Measurements from ENCODE around the gene HOXD10. TPM values are rescaled to one million over a fixed set of nuclear protein-coding genes. Genes with fewer than 3 reads are reported as not detected.

The HOXD10 gene
- total RNA-seq, 1 experiment from 2014 or later, result not detected

DNA sequence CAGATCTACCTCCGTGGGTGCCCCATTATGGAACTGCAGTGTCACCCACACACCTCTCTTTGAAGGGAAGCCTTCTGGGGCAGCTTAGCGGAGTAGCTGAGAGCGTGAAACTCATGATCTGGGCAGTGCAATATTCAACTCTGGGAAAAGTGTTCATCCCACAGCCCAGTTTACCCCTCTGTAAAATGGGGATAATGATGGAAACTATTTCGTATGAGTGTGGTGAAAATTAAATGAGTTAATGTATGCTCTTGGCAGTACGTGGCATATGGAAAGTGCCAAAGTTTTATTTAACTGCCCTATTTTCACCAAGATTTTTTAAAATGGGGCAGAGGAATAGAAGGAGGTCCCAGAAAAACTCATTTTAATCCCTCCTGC, 44.3 kb upstream of the HOXD10 start:
- intact Hi-C loops (cut with micrococcal nuclease; ENCODE audit: unreplicated experiment), result no loop called here
- BruUV-seq (replicated peaks), result no TSS peak

DNA sequence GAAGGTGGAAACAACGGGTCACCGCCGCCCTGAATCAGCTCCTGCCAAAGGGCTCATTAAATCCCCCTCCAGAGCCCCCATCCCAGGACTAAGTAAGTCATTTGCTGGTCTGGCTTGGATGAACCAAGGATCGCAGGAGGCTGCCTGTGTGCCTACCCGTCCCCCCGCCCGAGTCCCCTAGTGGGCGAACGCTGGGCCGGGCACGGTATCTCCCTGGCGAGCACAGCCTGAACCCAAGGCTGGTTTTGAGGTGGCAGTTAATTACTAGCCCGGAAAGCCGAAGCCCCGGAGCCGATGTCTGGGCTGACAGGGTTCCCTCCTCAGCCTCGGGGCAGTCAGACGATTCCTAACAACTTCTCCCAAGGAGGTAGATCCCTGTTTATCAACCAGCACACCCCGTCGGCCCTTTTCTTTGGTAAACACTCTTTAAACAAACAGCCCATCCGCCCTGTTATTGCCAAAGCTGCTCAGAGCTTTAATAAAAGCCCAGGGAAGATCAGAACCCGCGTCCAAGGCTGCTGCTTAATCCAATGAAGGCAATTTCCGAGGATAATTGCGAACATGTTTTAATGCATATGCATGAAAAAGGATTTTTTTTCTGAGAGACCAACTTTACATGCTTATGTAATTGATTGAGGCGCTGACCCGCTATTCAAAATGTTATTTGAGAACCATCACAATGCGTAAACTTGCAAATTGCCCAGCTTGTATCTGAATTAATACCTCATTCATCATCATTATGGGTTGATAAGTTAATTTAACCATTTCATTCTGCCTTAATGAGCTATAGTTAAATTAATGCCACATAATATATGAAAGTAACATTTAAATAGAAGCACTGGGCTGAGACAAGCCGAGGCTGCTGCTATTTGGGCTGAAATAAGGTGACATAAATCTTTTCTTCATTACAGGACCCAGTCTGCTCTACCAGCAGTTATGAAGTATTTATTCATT, 43.4 kb upstream of the HOXD10 start:
- CTCF ChIA-PET, result no interaction called here
- no TSS peak for BruUV-seq (replicated peaks)
- no peak overlapping the region for H3K27ac ChIP-seq (ENCODE audit: low read length)
- in situ Hi-C loops (cut with HindIII; ENCODE audit: low pct_unique_long_range_greater_than_20kb, low sequenced_read_pairs), result no loop called here
- ATAC-seq (no peak), DNase-seq (ENCODE audit: low read depth, low spot score) (no peak)
- TF ChIP-seq SIN3A (IDR thresholded peaks at IDR 0.05; ENCODE audit: borderline replicate concordance, insufficient read depth, low read depth, low read length) (no peak), TCF7L2 (IDR thresholded peaks at IDR 0.05; ENCODE audit: low read depth, low read length) (no peak), REST (IDR thresholded peaks at IDR 0.05; ENCODE audit: insufficient read depth in 1 of 2, low read depth in 2 of 2, low read length in 1 of 2) (no peak), POLR2AphosphoS5 (IDR thresholded peaks at IDR 0.05; ENCODE audit: low read depth, low read length) (no peak)
- TF ChIP-seq, protein P1, sequence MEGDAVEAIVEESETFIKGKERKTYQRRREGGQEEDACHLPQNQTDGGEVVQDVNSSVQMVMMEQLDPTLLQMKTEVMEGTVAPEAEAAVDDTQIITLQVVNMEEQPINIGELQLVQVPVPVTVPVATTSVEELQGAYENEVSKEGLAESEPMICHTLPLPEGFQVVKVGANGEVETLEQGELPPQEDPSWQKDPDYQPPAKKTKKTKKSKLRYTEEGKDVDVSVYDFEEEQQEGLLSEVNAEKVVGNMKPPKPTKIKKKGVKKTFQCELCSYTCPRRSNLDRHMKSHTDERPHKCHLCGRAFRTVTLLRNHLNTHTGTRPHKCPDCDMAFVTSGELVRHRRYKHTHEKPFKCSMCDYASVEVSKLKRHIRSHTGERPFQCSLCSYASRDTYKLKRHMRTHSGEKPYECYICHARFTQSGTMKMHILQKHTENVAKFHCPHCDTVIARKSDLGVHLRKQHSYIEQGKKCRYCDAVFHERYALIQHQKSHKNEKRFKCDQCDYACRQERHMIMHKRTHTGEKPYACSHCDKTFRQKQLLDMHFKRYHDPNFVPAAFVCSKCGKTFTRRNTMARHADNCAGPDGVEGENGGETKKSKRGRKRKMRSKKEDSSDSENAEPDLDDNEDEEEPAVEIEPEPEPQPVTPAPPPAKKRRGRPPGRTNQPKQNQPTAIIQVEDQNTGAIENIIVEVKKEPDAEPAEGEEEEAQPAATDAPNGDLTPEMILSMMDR (IDR thresholded peaks at IDR 0.05), result no peak
- H3K36me3 ChIP-seq (ENCODE audit: control insufficient read depth, insufficient read depth, low read length), result no peaks in the 10 kb centered on the region
- no peaks in the 10 kb centered on the region for H3K9me3 ChIP-seq (ENCODE audit: control insufficient read depth, insufficient read depth, low read depth, low read length)
- no peaks in the 10 kb centered on the region for H3K4me1 ChIP-seq (ENCODE audit: control insufficient read depth, insufficient read depth, low read length)
- H3K27me3 ChIP-seq (ENCODE audit: control insufficient read depth, insufficient read depth, low read length), result peaks cover 15% of the 10 kb centered on the region
- POLR2A ChIA-PET, result no interaction called here
- intact Hi-C loops (cut with micrococcal nuclease; ENCODE audit: unreplicated experiment), result no loop called here
- H3K4me3 ChIP-seq (ENCODE audit: low read depth in 2 of 2, low read length in 2 of 2), result no peak overlapping the region

More for the DNA sequence above, 44.3 kb upstream of the HOXD10 start:
- POLR2A ChIA-PET, result no interaction called here
- Histone ChIP-seq H3K4me3 (ENCODE audit: low read depth in 2 of 2, low read length in 2 of 2) (no peak overlapping the region), H3K36me3 (ENCODE audit: control insufficient read depth, insufficient read depth, low read length) (no peaks in the 10 kb centered on the region), H3K27ac (ENCODE audit: low read length) (no peak overlapping the region), H3K9me3 (ENCODE audit: control insufficient read depth, insufficient read depth, low read depth, low read length) (no peaks in the 10 kb centered on the region), H3K27me3 (ENCODE audit: control insufficient read depth, insufficient read depth, low read length) (peaks cover 7% of the 10 kb centered on the region), H3K4me1 (ENCODE audit: control insufficient read depth, insufficient read depth, low read length) (no peaks in the 10 kb centered on the region)
- no peak for TF ChIP-seq SIN3A (IDR thresholded peaks at IDR 0.05; ENCODE audit: borderline replicate concordance, insufficient read depth, low read depth, low read length)
- no peak for TF ChIP-seq TCF7L2 (IDR thresholded peaks at IDR 0.05; ENCODE audit: low read depth, low read length)
- no peak for TF ChIP-seq REST (IDR thresholded peaks at IDR 0.05; ENCODE audit: insufficient read depth in 1 of 2, low read depth in 2 of 2, low read length in 1 of 2)
- TF ChIP-seq POLR2AphosphoS5 (IDR thresholded peaks at IDR 0.05; ENCODE audit: low read depth, low read length), result no peak
- TF ChIP-seq, protein P1 (IDR thresholded peaks at IDR 0.05), result no peak
- ATAC-seq (no peak), DNase-seq (ENCODE audit: low read depth, low spot score) (no peak)
- CTCF ChIA-PET, result no interaction called here
- in situ Hi-C loops (cut with HindIII; ENCODE audit: low pct_unique_long_range_greater_than_20kb, low sequenced_read_pairs), result no loop called here

All from Panc1 (cell line).